ENCODE measurements around the gene LRRC72. TPM values are rescaled to one million over a fixed set of nuclear protein-coding genes. Genes with fewer than 3 reads are reported as not detected.

Gene LRRC72
- total and polyA plus RNA-seq, 2 experiments from 2014 or later: not detected

- TF ChIP-seq CTCF (conservative IDR thresholded peaks at IDR 0.05; ENCODE audit: low read depth in 2 of 2) (no peak), POLR2AphosphoS5 (IDR thresholded peaks at IDR 0.05; ENCODE audit: low read depth) (no peak)
Observed at GRCh38 chr7:16554518-16555236, 28.1 kb downstream of the LRRC72 start (continued).

DNA sequence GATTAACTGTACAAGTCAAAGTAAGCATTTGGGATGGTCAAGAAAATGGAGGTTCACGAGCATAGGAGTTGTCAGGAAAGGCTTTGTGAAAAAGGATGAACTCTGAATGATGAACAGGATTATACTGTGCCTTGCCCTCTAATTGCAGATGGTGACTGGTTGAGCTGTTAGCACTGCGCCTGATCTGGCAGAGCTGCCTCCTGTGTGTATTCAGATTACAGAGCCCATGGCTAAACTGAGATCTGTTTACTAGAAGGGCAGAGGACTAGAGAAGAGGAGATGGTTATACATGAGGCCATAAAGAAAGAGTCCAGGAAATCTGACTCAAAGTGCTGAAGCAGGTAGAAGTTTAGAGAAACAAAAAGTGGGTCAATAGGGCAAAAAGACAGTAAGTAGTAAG, 29.7 kb downstream of the LRRC72 start:
- no peaks in the 10 kb centered on the region for H3K4me1 ChIP-seq (ENCODE audit: insufficient read depth)
- Mint-ChIP-seq H3K27me3 (ENCODE audit: insufficient read depth, low read depth, poor library complexity) (no peaks in the 10 kb centered on the region), H3K27ac (no peak overlapping the region), H3K4me3 (no peak overlapping the region), H3K9me3 (no peaks in the 10 kb centered on the region), H3K36me3 (ENCODE audit: low read depth) (no peaks in the 10 kb centered on the region), H3K4me1 (0 out of 3 replicates have a peak, but pooled peaks cover under 1% of the 10 kb centered on the region)
- H3K4me2 ChIP-seq: no peak overlapping the region
- no peaks in the 10 kb centered on the region for H3K9me2 ChIP-seq (ENCODE audit: insufficient read depth)
- no peaks in the 10 kb centered on the region for H3K27me3 ChIP-seq (ENCODE audit: insufficient read depth)
- H3K79me2 ChIP-seq (replicated peaks; ENCODE audit: insufficient read depth): no peaks in the 10 kb centered on the region
- H3F3A ChIP-seq (replicated peaks; ENCODE audit: low read depth): no peaks in the 10 kb centered on the region
- H2AFZ ChIP-seq: peak overlapping the region; percentile 52; the same call in 1 of the 2 replicates
- no peaks in the 10 kb centered on the region for H4K20me1 ChIP-seq (replicated peaks; ENCODE audit: insufficient read depth)
- H3K4me3 ChIP-seq: no peak overlapping the region
- ATAC-seq (no peak), DNase-seq (ENCODE audit: low spot score) (no peak)
- no peak overlapping the region for H3K27ac ChIP-seq (ENCODE audit: low read depth)
- no peaks in the 10 kb centered on the region for H3K36me3 ChIP-seq (ENCODE audit: insufficient read depth)
- TF ChIP-seq, protein P1, sequence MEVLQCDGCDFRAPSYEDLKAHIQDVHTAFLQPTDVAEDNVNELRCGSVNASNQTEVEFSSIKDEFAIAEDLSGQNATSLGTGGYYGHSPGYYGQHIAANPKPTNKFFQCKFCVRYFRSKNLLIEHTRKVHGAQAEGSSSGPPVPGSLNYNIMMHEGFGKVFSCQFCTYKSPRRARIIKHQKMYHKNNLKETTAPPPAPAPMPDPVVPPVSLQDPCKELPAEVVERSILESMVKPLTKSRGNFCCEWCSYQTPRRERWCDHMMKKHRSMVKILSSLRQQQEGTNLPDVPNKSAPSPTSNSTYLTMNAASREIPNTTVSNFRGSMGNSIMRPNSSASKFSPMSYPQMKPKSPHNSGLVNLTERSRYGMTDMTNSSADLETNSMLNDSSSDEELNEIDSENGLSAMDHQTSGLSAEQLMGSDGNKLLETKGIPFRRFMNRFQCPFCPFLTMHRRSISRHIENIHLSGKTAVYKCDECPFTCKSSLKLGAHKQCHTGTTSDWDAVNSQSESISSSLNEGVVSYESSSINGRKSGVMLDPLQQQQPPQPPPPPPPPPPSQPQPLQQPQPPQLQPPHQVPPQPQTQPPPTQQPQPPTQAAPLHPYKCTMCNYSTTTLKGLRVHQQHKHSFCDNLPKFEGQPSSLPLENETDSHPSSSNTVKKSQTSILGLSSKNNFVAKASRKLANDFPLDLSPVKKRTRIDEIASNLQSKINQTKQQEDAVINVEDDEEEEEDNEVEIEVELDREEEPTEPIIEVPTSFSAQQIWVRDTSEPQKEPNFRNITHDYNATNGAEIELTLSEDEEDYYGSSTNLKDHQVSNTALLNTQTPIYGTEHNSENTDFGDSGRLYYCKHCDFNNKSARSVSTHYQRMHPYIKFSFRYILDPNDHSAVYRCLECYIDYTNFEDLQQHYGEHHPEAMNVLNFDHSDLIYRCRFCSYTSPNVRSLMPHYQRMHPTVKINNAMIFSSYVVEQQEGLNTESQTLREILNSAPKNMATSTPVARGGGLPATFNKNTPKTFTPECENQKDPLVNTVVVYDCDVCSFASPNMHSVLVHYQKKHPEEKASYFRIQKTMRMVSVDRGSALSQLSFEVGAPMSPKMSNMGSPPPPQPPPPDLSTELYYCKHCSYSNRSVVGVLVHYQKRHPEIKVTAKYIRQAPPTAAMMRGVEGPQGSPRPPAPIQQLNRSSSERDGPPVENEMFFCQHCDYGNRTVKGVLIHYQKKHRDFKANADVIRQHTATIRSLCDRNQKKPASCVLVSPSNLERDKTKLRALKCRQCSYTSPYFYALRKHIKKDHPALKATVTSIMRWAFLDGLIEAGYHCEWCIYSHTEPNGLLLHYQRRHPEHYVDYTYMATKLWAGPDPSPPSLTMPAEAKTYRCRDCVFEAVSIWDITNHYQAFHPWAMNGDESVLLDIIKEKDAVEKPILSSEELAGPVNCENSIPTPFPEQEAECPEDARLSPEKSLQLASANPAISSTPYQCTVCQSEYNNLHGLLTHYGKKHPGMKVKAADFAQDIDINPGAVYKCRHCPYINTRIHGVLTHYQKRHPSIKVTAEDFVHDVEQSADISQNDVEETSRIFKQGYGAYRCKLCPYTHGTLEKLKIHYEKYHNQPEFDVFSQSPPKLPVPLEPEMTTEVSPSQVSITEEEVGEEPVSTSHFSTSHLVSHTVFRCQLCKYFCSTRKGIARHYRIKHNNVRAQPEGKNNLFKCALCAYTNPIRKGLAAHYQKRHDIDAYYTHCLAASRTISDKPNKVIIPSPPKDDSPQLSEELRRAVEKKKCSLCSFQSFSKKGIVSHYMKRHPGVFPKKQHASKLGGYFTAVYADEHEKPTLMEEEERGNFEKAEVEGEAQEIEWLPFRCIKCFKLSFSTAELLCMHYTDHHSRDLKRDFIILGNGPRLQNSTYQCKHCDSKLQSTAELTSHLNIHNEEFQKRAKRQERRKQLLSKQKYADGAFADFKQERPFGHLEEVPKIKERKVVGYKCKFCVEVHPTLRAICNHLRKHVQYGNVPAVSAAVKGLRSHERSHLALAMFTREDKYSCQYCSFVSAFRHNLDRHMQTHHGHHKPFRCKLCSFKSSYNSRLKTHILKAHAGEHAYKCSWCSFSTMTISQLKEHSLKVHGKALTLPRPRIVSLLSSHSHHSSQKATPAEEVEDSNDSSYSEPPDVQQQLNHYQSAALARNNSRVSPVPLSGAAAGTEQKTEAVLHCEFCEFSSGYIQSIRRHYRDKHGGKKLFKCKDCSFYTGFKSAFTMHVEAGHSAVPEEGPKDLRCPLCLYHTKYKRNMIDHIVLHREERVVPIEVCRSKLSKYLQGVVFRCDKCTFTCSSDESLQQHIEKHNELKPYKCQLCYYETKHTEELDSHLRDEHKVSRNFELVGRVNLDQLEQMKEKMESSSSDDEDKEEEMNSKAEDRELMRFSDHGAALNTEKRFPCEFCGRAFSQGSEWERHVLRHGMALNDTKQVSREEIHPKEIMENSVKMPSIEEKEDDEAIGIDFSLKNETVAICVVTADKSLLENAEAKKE (CRISPR knock-in tag; IDR thresholded peaks at IDR 0.05): no peak
- TF ChIP-seq ZNF331 (CRISPR knock-in tag; IDR thresholded peaks at IDR 0.05; ENCODE audit: low read depth): no peak
- no peak for TF ChIP-seq JUNB (IDR thresholded peaks at IDR 0.05; ENCODE audit: unreplicated experiment)
- TF ChIP-seq REST (IDR thresholded peaks at IDR 0.05; ENCODE audit: unreplicated experiment): no peak
- no peak for TF ChIP-seq CTCF (conservative IDR thresholded peaks at IDR 0.05; ENCODE audit: low read depth in 2 of 2)
- no peak for TF ChIP-seq POLR2AphosphoS5 (IDR thresholded peaks at IDR 0.05; ENCODE audit: low read depth)
- TF ChIP-seq EZH2phosphoT487 (IDR thresholded peaks at IDR 0.05; ENCODE audit: unreplicated experiment): no peak
- TF ChIP-seq NANOG (IDR thresholded peaks at IDR 0.05; ENCODE audit: borderline replicate concordance): no peak
- TF ChIP-seq STAT1 (IDR thresholded peaks at IDR 0.05; ENCODE audit: unreplicated experiment): no peak
- no peak for TF ChIP-seq CREB1 (CRISPR knock-in tag; IDR thresholded peaks at IDR 0.05; ENCODE audit: low read depth)
